Stimulated activated CD4-positive, alpha-beta T cell treated with anti-CD3 and anti-CD28 coated beads, TNF-alpha, amount 100 ng/mL, for 48 hours (primary cell): ENCODE data around the gene ASB16.

Source experiments
- DNase-seq, 3 donors: peaks; one replicate each; pipeline ENCODE4 v3.0.0-alpha.2; 2020; ENCODE audit warnings: low read depth in 3 of 3

Gene ASB16

GRCh38 chr17:44209786-44210341, 39.4 kb downstream of the ASB16 start:
- peak in 2 of 3 donors; percentile 55 to 70 for DNase-seq

- peak; percentile 86 to 88 (median 87) for DNase-seq
Measured at GRCh38 chr17:44210342-44211192, 40.1 kb downstream of the ASB16 start.

DNA sequence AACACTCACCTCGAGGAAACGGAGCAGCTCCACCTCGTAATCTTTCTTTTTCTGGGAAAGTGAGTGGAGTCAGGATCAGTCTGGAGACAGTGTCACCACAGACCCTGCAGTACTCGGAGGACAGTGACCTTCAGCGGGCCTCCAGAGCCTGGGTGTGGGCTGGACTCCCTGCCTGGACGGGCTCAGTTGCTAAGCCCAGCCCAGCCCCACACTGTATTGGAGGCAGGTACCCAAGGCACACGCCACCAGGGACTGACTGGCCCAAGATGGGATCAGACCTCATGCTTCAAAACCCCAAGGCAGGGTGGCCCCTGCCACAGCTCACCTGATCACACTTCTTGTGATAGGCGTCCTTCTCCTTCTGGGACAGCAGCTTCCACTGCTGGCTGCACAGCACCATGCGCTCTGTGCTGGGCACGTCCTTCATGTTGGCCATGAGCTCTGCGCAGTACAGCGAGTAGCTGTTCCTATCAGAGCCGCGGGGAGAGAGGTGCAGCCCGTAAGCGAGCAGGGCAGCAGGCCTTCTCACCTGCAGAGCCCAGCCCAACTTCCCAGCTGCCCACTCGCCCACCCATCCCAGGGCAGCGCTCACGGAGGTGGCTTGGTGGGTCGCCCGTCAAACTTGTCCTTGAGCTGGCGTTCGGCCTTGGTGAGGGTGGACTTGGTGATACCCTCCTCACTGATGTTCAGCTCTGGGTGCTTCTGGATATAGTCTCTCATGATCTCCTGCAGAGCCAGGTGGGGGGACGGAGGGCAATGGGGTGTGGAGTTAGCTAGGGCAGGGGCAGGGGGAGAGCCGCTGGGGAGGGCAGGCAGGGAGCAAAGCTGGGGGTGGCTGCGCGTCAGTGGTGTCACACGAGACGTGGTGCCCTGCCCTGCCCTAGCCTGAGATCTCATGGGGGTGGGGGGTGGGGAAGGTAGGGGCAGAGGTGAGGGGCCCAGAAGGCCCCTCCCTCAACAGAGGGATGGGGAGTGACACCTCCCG, 41.1 kb downstream of the ASB16 start:
- no peak for DNase-seq

DNA sequence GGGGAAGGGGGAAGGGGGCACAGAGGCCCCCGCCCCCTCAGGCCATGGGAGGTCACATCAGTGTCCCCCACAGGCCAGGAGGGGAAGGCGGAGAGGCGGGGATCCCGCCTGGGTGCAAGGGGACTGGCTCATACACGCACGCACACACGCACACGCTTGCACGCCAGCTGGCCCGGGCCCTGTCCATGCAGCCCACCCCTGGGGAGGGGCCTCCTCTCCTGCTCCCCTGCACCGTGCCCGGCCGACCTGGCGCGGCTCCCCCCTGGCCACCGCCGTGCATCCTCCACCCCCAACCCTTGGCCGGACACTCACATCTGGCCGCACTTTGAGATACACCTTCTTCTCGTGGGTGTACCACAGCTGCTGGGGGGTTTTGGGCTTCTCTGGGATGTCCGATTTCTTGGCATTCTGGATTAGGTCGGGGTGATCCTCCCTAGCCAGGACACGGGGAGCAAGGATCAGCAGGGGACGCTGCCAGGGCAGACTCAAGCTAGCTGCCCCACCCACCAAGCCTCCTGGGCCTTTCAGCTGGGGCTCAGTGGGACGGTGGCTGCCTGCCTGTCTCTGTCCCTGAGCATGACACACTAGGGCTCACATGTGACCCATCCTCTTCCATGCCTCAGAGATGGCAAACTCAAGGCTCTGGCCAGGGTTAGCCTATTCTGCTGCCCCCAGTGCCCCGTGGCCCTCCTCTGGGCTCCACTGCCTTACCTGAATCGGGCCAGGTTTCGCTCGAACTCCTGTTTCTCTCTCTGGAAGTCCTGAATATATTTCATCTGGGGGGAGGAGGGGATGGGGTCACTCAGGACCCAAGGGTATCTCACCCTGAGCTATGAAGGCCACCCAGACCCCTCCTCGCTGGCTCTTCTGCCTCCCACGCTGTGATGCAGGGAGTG, 42.3 kb downstream of the ASB16 start:
- DNase-seq: no peak

- DNase-seq: no peak
Measured at GRCh38 chr17:44213403-44214229, 43.1 kb downstream of the ASB16 start.

GRCh38 chr17:44214230-44214494, 43.7 kb downstream of the ASB16 start:
- no peak for DNase-seq

- DNase-seq: no peak
Measured at GRCh38 chr17:44214896-44215295, 44.4 kb downstream of the ASB16 start.

GRCh38 chr17:44216173-44216572, 45.7 kb downstream of the ASB16 start:
- DNase-seq: no peak

DNA sequence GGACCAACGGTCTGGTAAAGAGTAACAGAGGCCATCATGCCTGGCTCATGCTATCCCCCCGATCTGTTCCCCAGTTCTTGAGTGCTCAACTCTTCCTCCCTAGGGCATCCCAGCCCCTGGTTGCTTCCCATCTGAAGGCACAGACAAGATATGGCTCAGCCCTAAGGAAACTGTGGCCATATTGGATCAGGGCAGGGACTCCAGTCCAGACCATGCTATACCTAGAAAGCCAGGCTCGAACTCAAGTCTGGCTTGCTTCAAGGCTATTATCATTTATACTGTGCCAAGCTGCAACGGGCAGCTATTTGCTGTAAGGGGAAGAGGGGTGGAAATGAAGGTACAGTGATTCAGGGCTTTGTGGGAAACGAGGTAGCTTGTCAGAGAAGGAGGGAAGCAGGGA, 46.2 kb downstream of the ASB16 start:
- DNase-seq: no peak

- DNase-seq: no peak
Measured at GRCh38 chr17:44217738-44218343, 47.3 kb downstream of the ASB16 start.

GRCh38 chr17:44218344-44219107, 48.0 kb downstream of the ASB16 start:
- peak; percentile 77 to 83 (median 79) for DNase-seq

GRCh38 chr17:44219108-44219615, 48.7 kb downstream of the ASB16 start:
- peak in 2 of 3 donors; percentile 59 to 70 for DNase-seq

DNA sequence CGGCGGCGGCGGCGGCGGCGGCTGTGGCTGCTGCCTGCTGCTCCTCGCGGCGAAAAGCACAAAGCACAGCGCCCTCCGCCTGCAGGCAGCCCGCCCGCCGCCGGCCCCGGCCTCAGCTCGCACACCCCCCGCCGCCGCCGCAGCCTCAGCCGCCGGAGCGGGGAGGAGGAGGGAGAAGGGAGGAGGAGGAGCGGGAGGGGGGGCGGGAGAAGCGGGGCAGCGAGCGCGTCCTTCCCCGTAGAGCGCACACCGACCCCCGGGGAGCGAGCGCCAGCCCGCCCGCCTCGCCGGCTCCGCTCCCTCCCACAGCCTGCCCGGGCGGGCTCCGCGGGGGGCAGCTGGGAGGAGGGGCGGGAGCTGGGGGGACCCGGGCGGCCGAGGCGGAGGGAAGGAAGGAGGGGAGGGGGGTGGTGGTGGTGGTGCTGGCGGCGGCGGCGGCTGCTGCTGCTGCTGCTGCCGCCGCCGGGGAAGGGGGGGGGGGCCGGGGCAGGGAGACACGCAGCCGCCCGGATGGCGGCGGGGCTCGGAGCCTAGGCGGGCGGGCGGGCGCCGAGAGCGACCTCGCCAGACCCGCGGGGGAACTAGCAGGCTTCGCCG, 49.2 kb downstream of the ASB16 start, which contains the start of gene UBTF:
Gene UBTF, minus strand, starts transcription at position 60 of the 597 bp plus-strand sequence. CDS start 1,446 bp downstream, outside the sequence.
- DNase-seq: peak in 2 of 3 donors; percentile 49 to 55

- DNase-seq: peak in 2 of 3 donors; percentile 32 to 38
Measured at GRCh38 chr17:44220213-44221083, 49.9 kb downstream of the ASB16 start.

DNA sequence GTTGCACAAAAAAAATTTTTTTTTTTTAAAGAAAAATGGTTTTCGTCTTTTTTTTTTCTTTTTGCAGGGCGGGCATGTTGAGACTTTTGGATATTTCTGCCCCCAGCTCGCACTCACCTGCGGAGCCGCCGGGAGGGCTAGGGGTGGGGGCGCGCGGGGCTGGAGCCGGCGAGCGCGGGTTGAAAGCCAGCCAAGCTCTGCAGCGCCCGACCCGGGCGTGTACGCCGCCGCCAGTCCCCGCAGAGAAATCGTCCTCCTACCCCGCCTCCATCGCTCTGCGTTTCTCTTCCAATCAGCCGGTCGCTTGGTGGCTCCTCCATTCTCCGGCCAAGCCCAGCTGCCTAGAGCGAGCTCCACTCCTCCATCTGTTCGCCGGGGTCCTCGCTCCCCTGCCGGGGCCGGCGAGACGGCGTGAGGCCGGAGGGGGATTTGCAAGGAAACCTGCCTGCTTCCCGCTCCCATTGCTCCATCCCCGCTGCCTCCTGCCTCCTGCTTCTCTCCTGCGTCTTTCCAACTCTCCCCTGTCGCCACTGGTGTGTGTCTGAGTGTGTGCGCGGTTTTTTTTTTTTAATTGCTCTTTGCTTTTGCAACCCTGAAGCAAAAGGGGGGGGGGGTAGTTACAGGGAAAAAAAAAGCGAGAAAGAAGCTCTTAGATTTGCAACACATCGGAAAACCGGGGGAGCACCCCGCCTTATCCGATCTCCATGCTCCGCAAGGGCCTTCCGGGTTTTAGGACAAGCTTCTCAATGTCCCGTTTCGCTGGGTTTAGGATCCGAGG, 50.8 kb downstream of the ASB16 start:
- DNase-seq: peak in 2 of 3 donors; percentile 26 to 39

GRCh38 chr17:44221862-44222111, 51.3 kb downstream of the ASB16 start:
- DNase-seq: no peak
